Endothelial cell (in vitro differentiated cells): Measurements from ENCODE around the gene DNAH6. TPM values are rescaled to one million over a fixed set of nuclear protein-coding genes. Genes with fewer than 3 reads are reported as not detected.
A peak's percentile ranks its signal among the peaks of the same experiment; 100 is the strongest.

ENCODE experiments used
- DNase-seq: peaks from one replicate; pipeline ENCODE4 v3.0.0; 2021; ENCODE audit warnings: low spot score
- H3K27ac Mint-ChIP-seq: one replicate; pipeline ENCODE4 v1.8.0; 2021; ENCODE audit warnings: mixed read lengths, inconsistent platforms; ENCODE audit not compliant: unreplicated experiment
- H3K27me3 Mint-ChIP-seq: one replicate; pipeline ENCODE4 v1.8.0; 2021; ENCODE audit warnings: mild to moderate bottlenecking, moderate library complexity, mixed read lengths, inconsistent platforms; ENCODE audit not compliant: unreplicated experiment
- H3K36me3 Mint-ChIP-seq: one replicate; pipeline ENCODE4 v1.8.0; 2021; ENCODE audit warnings: mild to moderate bottlenecking, low read depth, mixed read lengths, inconsistent platforms; ENCODE audit not compliant: unreplicated experiment
- H3K4me1 Mint-ChIP-seq: one replicate; pipeline ENCODE4 v1.8.0; 2021; ENCODE audit warnings: mild to moderate bottlenecking, mixed read lengths, inconsistent platforms; ENCODE audit not compliant: unreplicated experiment
- H3K4me3 Mint-ChIP-seq: one replicate; pipeline ENCODE4 v1.8.0; 2021; ENCODE audit warnings: mild to moderate bottlenecking, mixed read lengths, inconsistent platforms; ENCODE audit not compliant: unreplicated experiment
- H3K9me3 Mint-ChIP-seq: one replicate; pipeline ENCODE4 v1.8.0; 2021; ENCODE audit warnings: mixed read lengths, inconsistent platforms; ENCODE audit not compliant: unreplicated experiment
- total RNA-seq: library from RNA; stranded (reverse); fragmentation: NEBNext Ultra II Directional; extraction: Animal tissue kit (Norgen Biotek cat#: 25700); gene quantifications from one replicate; pipeline ENCODE4 v1.2.1, GENCODE V29; 2021; ENCODE audit not compliant: unreplicated experiment
- TF ChIP-seq, protein P1 (sequence below): fragments of 200-600 bp; sonication (generic); IDR thresholded peaks from one replicate; pipeline ENCODE4 v1.5.0; 2021; ENCODE audit warnings: antibody characterized with exemption; ENCODE audit not compliant: unreplicated experiment

Gene DNAH6
- total RNA-seq, 1 donor from 2014 or later = 7.8 TPM

DNA sequence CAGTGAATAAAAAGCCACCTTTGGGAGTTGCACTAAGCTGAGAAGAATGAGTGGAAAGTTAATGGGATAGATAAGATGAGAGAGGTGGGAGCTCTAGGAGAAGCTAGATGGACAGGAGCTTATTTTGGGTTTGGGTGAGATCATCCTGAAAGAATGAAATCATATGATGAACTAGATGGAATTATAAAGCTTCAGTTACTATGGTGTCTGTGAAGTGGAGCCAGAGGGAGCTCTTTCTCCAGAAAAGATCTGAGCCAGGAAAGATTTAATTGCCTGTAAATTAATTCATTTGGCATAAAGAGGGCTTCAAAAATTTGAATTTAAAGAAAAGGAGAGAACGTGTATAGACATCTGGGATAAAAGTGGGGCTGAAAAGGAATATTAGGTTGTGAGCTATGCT is 10.3 kb downstream of the DNAH6 start:
- Mint-ChIP-seq H3K27me3 (no peaks in the 10 kb centered on the region), H3K4me1 (peaks cover 21% of the 10 kb centered on the region), H3K36me3 (peaks cover 1% of the 10 kb centered on the region), H3K4me3 (no peak overlapping the region), H3K27ac (peak overlapping the region; percentile 65), H3K9me3 (peaks cover 4% of the 10 kb centered on the region)
- TF ChIP-seq, protein P1, sequence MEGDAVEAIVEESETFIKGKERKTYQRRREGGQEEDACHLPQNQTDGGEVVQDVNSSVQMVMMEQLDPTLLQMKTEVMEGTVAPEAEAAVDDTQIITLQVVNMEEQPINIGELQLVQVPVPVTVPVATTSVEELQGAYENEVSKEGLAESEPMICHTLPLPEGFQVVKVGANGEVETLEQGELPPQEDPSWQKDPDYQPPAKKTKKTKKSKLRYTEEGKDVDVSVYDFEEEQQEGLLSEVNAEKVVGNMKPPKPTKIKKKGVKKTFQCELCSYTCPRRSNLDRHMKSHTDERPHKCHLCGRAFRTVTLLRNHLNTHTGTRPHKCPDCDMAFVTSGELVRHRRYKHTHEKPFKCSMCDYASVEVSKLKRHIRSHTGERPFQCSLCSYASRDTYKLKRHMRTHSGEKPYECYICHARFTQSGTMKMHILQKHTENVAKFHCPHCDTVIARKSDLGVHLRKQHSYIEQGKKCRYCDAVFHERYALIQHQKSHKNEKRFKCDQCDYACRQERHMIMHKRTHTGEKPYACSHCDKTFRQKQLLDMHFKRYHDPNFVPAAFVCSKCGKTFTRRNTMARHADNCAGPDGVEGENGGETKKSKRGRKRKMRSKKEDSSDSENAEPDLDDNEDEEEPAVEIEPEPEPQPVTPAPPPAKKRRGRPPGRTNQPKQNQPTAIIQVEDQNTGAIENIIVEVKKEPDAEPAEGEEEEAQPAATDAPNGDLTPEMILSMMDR = no peak
- DNase-seq = no peak

DNA sequence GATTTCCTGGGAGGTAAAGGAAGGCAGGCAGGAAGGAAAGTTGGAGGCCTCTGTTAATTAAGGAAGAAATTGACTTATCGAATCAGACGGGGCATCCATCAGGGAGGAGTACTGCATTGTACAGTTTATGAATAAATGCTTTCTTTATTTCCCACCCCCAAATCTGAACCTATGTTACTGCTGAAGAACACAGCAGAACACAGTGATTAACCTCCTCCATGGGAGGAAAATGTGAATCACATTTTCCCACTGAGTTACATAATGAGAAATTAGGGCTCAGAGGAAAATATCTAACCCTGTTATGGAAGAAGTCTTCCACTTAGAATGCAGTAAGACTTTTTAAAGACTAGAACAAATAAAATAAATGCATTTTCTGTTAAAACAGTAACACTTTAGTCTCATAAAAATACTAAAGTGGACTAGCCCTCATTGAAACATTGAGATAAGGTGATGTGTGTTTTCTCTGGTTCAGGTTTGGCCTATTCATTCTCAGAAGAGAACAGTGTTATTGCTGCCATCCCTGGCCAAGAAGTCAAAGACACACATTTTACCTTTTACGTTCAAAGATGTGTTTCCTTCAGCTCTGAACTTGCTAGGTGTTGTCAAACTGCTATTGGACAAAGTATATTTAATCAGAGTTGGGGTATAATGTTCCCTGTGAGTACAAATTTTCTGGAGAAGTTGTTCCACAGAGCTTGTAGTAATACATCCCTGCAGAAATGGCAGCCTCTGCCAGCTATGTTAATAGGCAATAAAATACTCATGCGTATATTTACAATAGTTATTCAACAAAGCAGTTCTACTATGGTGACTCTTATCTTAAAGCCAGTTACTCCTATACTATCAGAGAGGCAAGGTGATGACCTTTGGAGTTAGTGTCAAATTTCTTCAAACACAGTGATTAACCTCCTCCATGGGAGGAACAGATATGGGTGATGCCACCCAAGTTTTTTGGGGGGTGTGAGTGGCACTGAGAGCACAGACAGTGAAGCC is 11.1 kb downstream of the DNAH6 start:
- Mint-ChIP-seq H3K36me3 (no peaks in the 10 kb centered on the region), H3K9me3 (no peaks in the 10 kb centered on the region), H3K27ac (no peak overlapping the region), H3K4me1 (peaks cover 21% of the 10 kb centered on the region), H3K4me3 (no peak overlapping the region), H3K27me3 (no peaks in the 10 kb centered on the region)
- DNase-seq = no peak
- TF ChIP-seq, protein P1 = no peak

GRCh38 chr2:84532291-84532690 is 16.0 kb downstream of the DNAH6 start:
- Mint-ChIP-seq H3K9me3 (no peaks in the 10 kb centered on the region), H3K36me3 (no peaks in the 10 kb centered on the region), H3K4me1 (peaks cover 32% of the 10 kb centered on the region), H3K27ac (no peak overlapping the region), H3K4me3 (no peak overlapping the region), H3K27me3 (no peaks in the 10 kb centered on the region)
- no peak for DNase-seq
- TF ChIP-seq, protein P1 = no peak

- H3K36me3 Mint-ChIP-seq = no peaks in the 10 kb centered on the region
- no peak for DNase-seq
- no peaks in the 10 kb centered on the region for H3K27me3 Mint-ChIP-seq
- H3K4me1 Mint-ChIP-seq = peaks cover 32% of the 10 kb centered on the region
- TF ChIP-seq, protein P1 = no peak
- no peaks in the 10 kb centered on the region for H3K9me3 Mint-ChIP-seq
- peak overlapping the region; percentile 94 for H3K27ac Mint-ChIP-seq
- H3K4me3 Mint-ChIP-seq = no peak overlapping the region
These were observed 17.9 kb downstream of the DNAH6 start for GRCh38 chr2:84534225-84534624.

DNA sequence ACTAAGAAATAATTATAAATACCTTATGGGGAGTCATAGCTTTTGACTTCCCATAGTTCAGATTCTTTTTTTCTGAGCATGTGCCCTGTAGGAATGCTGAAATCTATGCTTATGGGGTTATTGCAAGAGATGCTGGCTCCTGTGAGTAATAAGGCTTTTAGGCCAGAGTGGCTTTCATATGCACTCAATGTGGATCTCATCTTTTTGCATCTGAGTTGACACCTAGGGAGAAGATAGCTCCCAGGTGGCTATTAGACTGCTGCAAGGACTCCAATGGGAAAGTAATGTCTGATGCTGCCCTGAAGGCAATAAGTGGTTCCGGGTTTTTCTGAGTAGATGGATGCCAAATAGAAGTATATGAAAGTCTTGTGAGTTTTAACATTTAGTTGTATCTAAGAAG is 21.0 kb downstream of the DNAH6 start:
- no peaks in the 10 kb centered on the region for H3K9me3 Mint-ChIP-seq
- peaks cover 19% of the 10 kb centered on the region for H3K4me1 Mint-ChIP-seq
- H3K36me3 Mint-ChIP-seq = no peaks in the 10 kb centered on the region
- TF ChIP-seq, protein P1 = no peak
- no peak for DNase-seq
- no peak overlapping the region for H3K27ac Mint-ChIP-seq
- no peaks in the 10 kb centered on the region for H3K27me3 Mint-ChIP-seq
- H3K4me3 Mint-ChIP-seq = no peak overlapping the region
